ENCODE data around the gene COL26A1. TPM values are rescaled to one million over a fixed set of nuclear protein-coding genes. Genes with fewer than 3 reads are reported as not detected.
"Not testable (repeated sequence)": the region's sequence is repeated elsewhere in the genome, so short reads cannot be mapped to it uniquely, and the experiment has no call there.

The COL26A1 gene
- total RNA-seq: not detected
- long read RNA-seq: 0 reads

DNA sequence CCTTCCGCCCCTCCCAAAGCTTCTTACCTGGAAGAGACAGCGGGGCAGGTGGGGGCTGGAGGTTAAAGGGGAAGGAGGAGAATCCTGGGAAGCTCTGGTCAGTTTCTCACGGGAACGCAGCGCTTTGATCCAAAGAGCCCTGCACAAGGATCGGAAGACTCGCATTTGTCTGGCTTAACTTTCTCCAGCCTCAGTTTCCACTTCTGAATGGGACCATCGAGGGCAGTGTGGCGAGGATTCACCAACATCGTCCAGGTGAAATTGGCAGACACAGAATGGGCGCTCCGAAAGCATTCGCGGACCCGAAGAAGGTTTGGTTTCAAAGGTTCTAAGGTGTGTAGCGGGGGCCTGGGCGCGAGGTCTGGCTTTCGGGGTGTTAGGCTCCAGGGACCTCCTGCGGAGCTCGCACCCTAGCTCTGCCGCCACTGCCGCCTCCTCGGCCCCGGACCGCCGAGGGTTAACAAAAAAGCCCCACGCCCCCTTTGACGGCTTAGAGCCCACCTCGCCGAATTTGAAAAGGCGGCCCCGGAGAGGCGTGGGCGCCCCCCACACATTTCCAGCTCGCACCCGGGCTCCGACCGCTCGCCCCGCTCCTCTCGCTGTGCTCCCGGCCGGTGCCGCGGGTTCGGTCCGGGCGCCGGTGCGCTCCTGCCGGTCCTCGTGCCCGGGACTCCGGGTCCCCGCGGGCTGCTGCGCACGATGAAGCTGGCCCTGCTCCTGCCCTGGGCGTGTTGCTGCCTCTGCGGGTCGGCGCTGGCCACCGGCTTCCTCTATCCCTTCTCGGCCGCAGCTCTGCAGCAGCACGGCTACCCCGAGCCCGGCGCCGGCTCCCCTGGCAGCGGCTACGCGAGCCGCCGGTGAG, at the start of gene COL26A1:
Gene COL26A1, plus strand, starts transcription at position 542 of the 862 bp plus-strand sequence. Its CDS starts 158 bp downstream, at position 700.
- no peak for DNase-seq (ENCODE audit: low spot score)

DNA sequence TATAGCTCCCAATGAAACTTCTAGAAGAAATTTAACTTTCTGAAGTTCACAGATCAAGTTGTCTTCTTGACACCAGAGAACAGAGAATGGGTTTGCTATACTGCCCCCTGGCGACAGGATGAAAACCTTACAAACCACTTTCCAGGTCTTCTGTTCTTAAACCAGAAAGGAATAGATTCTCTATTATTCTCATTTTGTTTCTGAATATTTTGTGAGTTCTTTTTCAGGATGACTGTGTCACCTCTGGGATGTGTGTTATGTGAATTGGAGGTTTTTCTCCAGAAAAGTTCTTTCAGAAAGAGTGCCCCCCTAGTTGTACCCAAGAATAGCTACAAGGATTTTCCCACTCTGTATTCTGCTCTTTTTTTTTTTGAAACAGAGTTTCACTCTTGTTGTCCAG, 47.3 kb upstream of the COL26A1 start:
- DNase-seq (ENCODE audit: low spot score): no peak

DNA sequence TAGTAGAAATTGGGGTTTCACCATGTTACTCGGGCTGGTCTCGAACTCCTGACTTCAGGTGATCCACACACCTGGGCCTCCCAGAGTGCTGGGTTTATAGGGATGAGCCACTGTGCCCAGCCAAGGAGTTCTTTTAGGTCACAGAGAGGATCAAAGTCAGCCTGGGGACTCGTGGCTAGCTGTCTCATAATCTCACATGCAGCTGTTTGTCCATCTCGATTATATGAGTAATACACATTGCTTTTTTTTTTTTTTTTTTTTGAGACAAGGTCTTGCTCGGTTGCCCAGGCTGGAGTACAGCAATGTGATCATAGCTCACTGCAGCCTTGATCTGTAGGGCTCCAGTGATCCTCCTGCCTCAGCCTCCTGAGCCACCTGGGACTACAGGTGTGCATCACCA, 43.3 kb upstream of the COL26A1 start:
- no peak for DNase-seq (ENCODE audit: low spot score)

DNA sequence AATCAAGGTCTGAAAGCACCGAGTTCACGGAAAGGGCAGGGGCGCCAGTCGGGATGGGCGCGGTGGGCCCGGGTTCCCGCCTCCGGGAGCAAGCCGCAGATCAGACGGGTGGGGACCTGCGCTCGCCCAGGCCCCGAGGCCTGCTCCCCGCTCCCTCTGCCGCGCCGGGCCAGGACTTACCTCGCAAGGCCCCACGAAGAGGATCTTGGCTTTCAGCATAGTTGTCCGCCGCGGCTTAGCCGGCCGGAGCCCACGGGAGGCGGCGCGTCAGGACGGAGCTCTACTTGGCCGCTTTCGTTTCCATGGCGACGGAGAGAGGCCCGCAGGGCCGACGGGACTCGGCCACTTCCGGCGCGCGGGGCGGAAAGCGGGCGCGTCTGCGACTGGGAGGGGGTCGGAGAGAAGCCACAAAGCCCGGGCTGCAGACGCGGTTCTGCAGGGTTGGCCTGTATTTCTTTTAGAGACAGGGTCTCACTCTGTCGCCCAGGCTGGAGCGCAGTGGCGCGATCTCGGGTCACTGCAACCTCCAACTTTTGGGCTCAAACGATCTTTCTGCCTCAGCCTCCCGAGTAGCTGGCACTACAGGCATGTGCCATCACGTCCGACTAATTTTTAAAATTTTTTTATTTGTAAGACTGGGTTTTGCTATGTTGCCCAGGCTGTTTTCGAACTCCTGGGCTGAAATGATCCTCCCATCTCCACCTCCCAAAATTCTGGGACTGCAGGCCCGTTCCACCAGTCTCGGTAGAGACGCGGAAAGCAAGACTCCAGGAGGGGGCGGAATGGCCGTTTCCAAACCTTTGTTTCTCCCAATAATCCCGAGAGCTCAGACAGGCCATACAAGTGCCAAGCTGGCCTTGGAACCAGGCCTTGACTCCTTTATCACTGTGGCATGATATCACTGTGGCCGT, 40.9 kb upstream of the COL26A1 start, which contains the start of gene IFT22:
Gene IFT22, minus strand, starts transcription at position 322 of the 911 bp plus-strand sequence. Its CDS starts 103 bp downstream, at position 219.
- DNase-seq (ENCODE audit: low spot score): peak; percentile 95

DNA sequence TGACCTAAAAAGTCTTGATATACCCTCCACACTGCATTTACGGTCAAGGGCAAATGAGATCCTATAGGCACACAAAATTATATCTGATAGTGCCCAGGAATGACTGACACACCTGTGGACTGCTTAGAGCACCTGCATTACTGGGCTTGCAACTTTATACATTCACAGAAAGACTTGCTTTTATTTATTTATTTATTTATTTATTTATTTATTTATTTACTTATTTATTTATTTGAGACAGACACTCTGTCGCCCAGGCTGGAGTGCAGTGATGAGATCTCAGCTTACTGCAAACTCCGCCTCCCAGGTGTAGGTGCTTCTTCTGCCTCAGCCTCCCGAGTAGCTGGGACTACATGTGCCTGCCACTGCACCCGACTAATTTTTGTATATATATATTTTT, 34.5 kb upstream of the COL26A1 start:
- DNase-seq (ENCODE audit: low spot score): no peak

DNA sequence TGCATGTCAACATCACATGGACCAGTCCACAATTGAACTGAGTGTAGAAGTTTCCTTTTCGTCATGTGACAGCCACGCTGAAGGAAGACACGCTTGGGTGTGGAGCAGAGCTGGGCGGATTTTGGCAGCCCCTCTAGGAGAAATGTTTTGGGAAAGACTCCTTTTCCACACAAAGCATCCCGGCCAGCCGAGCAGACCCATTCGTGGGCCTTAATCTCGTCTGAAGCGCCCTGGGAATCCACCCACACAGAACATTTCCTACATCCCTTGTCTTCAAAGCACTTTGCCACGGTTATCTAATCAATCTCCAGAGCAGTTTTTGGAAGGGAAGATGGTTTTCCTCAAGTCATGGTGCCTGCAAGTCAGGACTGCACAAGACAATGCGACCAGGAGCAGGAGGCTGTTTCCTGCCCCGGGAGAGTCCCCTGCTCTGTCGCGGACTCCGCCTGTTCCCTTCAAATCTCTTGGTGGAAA, 32.6 kb upstream of the COL26A1 start:
- DNase-seq (ENCODE audit: low spot score): no peak

DNA sequence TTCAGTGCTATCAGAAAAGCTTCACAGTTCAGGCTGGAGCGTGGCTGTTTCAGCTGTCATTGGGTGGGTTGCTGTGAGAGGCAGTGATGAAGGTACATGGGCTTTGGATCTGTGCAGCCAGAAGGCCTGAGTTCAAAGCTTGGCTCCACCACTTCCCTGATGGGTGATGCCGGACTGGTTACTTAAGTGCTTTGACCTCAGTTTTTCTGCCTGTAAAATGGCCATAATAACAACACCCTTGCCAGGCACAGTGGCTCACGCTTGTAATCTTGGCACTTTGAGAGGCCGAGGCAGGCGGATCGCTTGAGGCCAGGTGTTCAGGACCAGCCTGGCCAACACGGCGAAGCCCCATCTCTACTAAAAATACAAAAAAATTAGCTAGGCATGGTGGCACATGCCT, 30.6 kb upstream of the COL26A1 start:
- no peak for DNase-seq (ENCODE audit: low spot score)

DNA sequence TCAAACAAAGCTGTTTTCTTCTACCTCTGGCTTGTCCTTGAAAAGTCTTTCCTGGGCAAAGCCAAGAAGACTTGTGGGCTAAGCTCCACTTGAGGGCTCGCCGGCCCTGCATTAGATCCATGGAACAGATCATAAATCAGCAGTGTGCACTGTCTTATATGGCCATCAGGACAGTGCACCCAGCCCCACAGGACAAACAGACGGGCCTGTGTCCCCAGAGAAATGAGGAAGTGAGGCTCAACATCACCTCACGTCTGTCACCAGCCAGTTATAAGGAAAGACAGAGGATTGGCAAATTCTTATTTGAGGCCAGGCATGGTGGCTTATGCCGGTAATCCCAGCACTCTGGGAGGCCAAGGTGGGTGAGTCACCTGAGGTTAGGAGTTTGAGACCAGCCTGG, 28.8 kb upstream of the COL26A1 start:
- no peak for DNase-seq (ENCODE audit: low spot score)

DNA sequence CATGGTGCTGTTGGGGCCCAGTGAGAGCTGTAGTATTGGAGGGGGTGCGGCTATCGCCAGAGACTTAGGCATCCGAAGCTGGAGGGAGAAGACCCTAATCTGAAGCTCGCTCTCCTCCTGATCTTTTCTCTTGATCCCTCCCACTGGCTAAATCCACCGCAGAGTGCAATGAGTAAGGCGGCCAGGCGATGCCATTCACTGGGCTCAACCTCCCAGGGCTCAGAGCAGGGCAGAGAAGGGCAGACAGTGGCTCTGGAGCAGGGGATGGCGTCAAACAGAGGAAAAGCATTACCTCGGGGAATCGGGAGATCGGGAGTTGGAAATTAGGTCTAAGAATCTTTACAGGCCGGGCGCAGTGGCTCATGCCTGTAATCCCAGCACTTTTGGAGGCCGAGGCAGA, 22.3 kb upstream of the COL26A1 start:
- no peak for DNase-seq (ENCODE audit: low spot score)

DNA sequence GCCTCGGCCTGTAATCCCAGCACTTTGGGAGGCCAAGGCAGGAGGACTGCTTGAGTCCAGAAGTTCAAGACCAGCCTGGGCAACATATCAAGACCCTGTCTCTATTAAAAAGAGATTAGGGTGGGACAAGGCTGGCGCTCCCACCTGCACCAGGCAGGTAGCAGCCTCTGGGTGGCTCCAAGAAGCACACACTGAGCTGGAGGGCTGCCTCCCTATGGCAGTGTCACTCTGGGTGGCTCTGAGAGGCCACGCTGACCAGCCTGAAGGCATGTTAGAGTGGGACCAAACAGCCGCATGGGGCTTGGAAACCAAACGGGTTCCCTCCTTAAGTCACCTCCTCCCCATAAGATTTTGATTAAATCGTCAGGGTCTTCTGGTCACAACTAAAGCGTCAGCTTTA, 19.8 kb upstream of the COL26A1 start:
- DNase-seq (ENCODE audit: low spot score): no peak

DNA sequence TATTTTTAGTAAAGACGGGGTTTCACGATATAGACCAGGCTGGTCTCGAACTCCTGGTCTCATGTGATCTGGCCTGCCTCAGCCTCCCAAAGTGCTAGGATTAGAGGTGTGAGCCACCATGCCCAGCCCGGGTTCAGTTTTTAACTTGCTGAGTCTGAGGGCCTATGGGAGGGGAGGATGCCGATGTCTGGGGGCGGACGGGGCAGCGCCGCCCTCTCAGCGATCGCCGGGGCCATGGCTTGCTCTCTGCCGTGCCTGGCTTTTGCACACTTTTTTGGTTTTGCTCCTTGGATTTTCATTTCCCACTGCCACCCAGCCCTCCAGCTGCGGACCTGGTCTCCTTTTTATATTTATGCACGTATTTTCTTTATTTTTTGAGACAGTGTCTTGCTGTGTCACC, 15.2 kb upstream of the COL26A1 start:
- no peak for DNase-seq (ENCODE audit: low spot score)

DNA sequence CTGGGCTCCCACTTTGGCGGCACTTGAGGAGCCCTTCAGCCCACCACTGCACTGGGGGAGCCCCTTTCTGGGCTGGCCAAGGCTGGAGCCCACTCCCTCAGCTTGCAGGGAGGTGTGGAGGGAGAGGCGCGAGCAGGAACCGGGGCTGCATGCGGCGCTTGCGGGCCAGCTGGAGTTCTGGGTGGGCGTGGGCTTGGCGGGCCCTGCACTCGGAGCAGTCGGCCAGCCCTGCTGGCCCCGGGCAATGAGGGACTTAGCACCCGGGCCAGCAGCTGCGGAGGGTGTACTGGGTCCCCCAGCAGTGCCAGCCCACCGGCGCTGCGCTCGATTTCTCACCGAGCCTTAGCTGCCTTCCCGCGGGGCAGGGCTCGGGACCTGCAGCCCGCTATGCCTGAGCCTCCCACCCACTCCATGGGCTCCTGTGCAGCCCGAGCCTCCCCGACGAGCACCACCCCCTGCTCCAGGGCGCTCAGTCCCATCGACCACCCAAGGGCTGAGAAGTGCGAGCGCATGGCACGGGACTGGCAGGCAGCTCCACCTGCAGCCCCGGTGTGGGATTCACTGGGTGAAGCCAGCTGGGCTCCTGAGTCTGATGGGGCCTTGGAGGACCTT, 14.1 kb upstream of the COL26A1 start:
- not testable (repeated sequence) for DNase-seq (ENCODE audit: low spot score)

DNA sequence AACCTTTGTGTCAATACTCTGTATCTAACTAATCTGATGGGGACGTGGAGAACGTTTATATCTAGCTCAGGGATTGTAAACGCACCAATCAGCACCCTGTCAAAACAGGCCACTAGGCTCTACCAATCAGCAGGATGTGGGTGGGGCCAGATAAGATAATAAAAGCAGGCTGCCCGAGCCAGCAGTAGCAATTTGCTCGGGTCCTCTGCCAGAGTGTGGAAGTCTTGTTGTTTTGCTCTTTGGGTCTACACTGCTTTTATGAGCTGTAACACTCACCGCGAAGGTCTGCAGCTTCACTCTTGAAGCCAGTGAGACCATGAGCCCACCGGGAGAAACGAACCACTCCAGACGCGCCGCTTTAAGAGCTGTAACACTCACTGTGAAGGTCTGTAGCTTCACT, 13.4 kb upstream of the COL26A1 start:
- not testable (repeated sequence) for DNase-seq (ENCODE audit: low spot score)

DNA sequence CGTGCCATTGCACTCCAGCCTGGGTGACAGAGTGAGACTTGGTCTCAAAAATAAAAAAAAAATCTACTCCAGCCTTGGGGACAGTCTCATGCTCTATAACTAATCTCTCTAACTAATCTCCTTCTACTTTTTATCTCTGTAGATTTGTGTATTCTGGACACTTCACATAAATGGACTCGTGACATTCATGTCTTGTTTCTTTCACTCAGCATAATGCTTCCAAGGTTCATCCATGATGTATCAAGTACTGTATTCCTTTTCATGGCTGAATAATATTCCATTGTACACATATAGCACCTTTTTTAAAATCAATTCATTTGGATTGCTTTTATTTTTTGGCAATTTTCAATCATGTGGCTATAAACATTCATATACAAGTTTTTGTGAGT, 9.8 kb upstream of the COL26A1 start:
- no peak for DNase-seq (ENCODE audit: low spot score)

DNA sequence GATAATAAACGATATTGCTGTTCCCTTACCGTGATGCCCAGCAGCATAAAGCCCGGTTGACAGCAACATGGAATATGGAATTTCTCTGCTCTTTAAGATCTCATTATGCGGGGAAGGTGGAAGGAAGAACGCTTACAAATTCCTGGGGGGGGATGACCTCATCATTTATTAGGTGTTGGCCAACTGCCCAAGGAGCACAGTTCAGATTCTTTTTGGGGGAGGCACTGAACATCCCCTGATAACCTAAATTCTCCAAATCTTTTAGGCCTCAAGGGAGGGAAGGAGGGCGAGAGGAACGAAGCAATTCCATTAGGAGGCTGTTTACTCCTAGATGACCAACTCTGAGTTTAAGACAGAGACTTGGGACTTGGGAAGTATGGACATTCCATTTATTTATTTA, 5.2 kb upstream of the COL26A1 start:
- no peak for DNase-seq (ENCODE audit: low spot score)

DNA sequence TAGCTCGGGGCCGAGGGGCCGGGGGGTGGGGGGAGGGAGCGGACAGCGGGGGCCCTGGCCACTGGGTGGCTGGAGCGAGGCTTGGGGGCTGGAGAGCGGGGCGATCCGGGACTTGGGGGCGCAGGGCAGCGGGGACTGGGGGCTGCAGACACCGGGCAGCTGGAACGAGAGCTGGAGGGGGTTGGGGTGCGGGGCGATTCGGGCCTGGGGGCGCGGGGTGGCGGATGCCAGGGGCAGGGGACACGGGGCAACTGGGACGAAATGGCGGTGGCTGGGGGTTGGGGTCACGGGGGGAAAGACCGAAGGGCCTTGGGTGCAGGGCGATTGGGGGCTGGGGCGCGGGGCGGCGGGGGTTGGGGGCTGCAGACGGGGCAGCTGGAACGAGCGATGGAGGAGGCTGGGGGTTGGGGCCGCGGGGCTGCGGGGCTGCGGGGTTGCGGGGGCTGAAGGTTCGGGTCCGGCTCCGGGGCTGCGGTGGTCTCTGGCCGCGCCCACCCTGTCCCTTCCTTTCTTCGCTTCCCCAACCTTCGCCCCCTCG, 590 bp downstream of the COL26A1 start:
- no peak for DNase-seq (ENCODE audit: low spot score)

DNA sequence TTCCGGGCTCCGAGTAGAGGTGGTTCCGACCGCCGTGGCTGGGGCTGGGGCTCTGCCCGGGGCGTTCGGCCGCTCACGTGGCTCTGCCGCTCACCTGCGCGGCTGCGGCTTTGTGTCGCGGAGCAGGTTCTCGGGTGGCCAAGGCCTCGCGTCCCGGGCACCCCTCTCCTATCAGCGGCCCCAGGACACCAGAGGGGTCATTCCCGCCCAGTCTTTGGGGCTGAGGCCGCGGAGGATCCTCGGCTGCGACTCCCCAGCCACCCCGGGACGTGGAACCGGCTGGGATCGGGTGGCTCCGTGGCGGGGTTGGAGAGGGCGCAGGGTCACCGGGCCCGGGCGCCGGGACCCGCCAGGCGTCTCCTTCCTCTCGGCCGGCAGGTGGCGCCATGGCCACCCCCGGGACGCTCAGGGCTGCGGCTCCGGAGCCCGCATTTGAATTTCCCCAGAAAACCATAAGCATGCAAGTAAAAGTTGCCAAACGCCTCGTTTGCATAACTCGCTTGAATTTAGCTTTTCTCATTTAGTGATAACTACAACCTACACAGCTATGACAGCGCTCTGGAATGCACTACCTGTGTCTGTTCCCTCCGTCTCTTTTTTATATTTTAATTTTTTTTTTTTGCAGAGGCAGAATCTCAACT, 1.2 kb downstream of the COL26A1 start:
- peak; percentile 91 for DNase-seq (ENCODE audit: low spot score)

DNA sequence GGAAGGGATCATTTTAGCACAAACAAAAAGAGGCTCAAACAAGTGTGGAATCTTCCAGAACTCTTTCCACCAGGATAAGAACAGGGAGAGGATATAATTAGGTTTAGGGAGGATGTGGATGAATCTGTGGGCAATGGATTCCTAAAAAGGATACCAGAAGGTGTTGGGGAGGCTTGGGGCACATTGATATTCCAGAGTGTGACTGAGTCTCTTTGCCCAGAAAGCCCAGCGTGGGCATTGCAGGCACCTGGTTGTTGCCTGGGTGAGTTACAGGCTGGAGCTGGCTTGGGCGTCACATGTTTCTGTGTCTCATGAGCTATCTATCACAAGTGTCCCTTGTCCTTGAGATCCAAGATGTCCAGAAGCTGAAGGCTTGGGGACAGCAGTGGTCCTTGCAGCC, 3.3 kb downstream of the COL26A1 start:
- no peak for DNase-seq (ENCODE audit: low spot score)

DNA sequence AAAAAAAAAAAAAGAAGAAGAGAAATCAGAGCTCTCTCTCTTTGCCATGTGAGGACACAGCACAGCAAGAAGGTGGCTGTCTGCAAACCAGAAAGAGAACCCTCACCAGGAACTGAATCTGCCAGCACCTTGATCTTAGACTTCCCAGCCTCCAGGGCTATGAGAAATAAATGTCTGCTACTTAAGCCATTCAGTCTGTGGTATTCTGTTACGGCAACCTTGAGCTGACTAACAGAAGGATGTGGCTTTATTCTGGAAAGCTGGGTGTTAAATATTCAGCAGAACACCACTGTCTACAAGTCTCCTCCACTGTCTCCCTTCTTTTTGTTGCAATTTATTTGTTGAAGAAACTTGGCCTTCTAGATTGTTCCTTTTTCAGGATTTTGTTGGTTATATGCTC, 5.0 kb downstream of the COL26A1 start:
- no peak for DNase-seq (ENCODE audit: low spot score)

DNA sequence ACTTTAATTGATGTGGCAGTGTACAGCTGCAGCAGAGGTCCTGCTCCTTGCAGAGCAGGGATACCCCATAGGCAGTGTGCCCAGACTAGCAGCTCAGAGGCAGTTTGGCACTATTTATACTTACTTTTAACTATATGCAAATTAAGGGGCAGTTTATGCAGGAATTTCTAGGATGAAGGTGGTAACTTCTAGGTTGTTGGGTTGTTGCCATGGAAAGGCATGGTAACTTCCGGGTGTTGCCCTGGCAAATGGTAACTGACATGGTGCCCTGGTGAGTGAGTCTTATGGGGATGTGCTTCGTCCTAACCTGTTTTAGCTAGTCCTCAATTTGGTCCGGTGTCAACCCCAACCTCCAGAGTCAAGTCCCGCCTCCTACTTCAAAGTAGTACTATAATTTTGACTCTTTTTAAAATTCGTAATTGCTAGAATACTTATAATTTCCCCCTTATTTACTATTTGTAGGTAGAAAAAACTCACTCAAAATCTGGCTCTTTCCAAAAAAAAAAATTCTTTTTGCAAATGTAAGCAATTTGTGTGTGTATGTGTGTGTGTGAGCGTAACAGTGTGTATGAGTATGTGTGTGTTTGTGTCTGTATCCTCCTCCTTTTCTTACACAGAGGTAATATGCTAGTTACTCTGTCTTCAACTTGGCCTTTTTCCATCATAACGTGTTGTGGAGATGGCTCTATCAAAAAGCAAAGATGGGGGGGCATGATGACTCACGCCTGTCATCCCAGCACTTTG, 5.9 kb downstream of the COL26A1 start:
- no peak for DNase-seq (ENCODE audit: low spot score)
